Chondrocyte (in vitro differentiated cells): ENCODE data around the gene SIX3. TPM values are rescaled to one million over a fixed set of nuclear protein-coding genes. Genes with fewer than 3 reads are reported as not detected.

ENCODE experiments used
- DNase-seq: peaks from one replicate; pipeline ENCODE4 v3.0.0; 2021; ENCODE audit warnings: mixed read lengths, low spot score
- H3K27ac Mint-ChIP-seq: one replicate; pipeline ENCODE4 v1.8.0; 2021; ENCODE audit warnings: mild to moderate bottlenecking, moderate library complexity, mixed read lengths; ENCODE audit not compliant: unreplicated experiment
- H3K27me3 Mint-ChIP-seq: 2 replicates; pipeline ENCODE4 v1.8.0; 2021; ENCODE audit warnings: low read depth, mixed read lengths
- H3K36me3 Mint-ChIP-seq: 2 replicates; pipeline ENCODE4 v1.8.0; 2021; ENCODE audit warnings: low read depth, mixed read lengths
- H3K4me1 Mint-ChIP-seq: 2 replicates; pipeline ENCODE4 v1.8.0; 2021; ENCODE audit warnings: low read depth, mild to moderate bottlenecking, mixed read lengths
- H3K4me3 Mint-ChIP-seq: one replicate; pipeline ENCODE4 v1.8.0; 2021; ENCODE audit warnings: mild to moderate bottlenecking, moderate library complexity, mixed read lengths; ENCODE audit not compliant: unreplicated experiment
- H3K9me3 Mint-ChIP-seq: 2 replicates; pipeline ENCODE4 v1.8.0; 2021; ENCODE audit warnings: low read depth, mixed read lengths
- total RNA-seq: library from RNA; stranded (reverse); gene quantifications from 3 replicates; pipeline ENCODE4 v1.2.1, GENCODE V29; 2021
- TF ChIP-seq, protein P1 (sequence below): fragments of 200-600 bp; sonication (generic); IDR thresholded peaks from 2 replicates; pipeline ENCODE4 v1.5.0; 2021; ENCODE audit warnings: antibody characterized with exemption, mild to moderate bottlenecking, moderate library complexity

SIX3 gene
- total RNA-seq, 1 donor from 2014 or later: not detected

GRCh38 chr2:44948565-44949328 lies 7.2 kb downstream of the SIX3 start:
- Mint-ChIP-seq H3K4me3 (peak overlapping the region; percentile 19), H3K36me3 (no peaks in the 10 kb centered on the region), H3K27ac (peak overlapping the region; percentile 41), H3K27me3 (peaks cover 58% of the 10 kb centered on the region), H3K9me3 (no peaks in the 10 kb centered on the region), H3K4me1 (peaks cover 24% of the 10 kb centered on the region)
- peak; percentile 65 for DNase-seq
- TF ChIP-seq, protein P1, sequence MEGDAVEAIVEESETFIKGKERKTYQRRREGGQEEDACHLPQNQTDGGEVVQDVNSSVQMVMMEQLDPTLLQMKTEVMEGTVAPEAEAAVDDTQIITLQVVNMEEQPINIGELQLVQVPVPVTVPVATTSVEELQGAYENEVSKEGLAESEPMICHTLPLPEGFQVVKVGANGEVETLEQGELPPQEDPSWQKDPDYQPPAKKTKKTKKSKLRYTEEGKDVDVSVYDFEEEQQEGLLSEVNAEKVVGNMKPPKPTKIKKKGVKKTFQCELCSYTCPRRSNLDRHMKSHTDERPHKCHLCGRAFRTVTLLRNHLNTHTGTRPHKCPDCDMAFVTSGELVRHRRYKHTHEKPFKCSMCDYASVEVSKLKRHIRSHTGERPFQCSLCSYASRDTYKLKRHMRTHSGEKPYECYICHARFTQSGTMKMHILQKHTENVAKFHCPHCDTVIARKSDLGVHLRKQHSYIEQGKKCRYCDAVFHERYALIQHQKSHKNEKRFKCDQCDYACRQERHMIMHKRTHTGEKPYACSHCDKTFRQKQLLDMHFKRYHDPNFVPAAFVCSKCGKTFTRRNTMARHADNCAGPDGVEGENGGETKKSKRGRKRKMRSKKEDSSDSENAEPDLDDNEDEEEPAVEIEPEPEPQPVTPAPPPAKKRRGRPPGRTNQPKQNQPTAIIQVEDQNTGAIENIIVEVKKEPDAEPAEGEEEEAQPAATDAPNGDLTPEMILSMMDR: no peak

DNA sequence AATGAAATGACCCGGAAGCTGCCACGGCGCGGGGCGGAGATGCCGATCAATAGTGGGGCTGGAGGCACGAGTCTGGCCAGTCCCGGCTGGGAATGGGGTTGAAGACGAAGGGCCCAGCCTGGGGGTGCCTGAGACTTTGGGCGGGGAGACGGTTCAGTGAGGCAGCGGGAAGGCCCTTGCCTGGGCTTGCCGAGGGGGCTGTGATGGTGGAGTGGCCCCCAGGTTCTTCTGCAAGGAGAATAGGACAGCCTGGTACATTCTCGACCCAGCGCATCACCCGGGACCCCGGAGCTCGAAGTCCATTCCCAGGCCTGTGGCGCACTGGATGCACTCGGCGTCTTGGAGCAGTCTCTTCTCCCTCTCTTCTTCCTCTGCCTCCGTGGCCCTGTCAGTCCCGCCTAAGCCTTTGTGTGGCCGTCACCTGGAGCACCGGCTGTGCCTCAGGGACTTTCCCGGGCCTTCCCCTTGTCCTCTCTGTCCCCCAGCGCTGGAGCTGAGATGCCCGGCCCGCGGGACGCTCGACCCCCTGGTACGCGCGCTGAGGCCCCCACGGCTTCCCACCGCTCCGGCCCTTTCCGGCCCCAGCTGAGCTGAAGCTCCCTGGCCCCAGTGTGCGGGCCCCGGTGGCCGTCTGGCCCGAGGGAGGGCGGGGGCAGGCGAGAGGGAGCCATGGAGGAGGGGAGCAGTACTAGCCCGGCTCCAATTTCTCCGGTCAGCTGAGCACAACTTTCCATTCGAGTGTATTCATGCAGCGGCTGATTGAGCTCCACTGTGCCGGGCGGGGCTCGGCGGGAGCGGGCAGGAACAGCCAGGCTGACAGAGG lies 8.0 kb downstream of the SIX3 start:
- TF ChIP-seq, protein P1: no peak
- Mint-ChIP-seq H3K4me1 (peaks cover 23% of the 10 kb centered on the region), H3K9me3 (no peaks in the 10 kb centered on the region), H3K27me3 (peaks cover 61% of the 10 kb centered on the region), H3K36me3 (no peaks in the 10 kb centered on the region), H3K27ac (peak overlapping the region; percentile 41), H3K4me3 (peak overlapping the region; percentile 19)
- DNase-seq: peak; percentile 77

- H3K9me3 Mint-ChIP-seq: no peaks in the 10 kb centered on the region
- peaks cover 23% of the 10 kb centered on the region for H3K4me1 Mint-ChIP-seq
- H3K4me3 Mint-ChIP-seq: no peak overlapping the region
- peaks cover 59% of the 10 kb centered on the region for H3K27me3 Mint-ChIP-seq
- no peaks in the 10 kb centered on the region for H3K36me3 Mint-ChIP-seq
- peak; percentile 17 for DNase-seq
- TF ChIP-seq, protein P1: no peak
- H3K27ac Mint-ChIP-seq: no peak overlapping the region
Measured at GRCh38 chr2:44950646-44951045, 9.1 kb downstream of the SIX3 start.

DNA sequence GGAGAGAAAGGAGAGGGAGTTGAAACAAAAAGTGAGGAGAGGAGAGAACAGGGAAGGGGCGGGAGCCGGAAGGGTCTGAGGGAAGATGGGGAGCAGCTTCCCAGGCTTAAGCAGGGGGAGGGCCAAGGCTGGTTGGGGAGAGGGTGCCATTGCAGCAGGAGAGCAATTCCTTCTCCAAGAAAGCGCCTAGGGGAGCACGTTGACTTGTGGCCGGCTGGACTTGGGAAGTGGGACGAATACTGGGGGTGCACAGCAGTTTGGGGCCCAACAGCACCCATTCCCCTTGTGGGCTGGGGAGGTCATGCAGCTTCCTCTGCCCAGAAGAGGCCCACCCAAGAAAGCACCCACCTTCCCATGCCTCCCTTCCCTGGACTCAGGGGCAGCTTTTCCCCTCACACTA lies 9.6 kb downstream of the SIX3 start:
- no peaks in the 10 kb centered on the region for H3K9me3 Mint-ChIP-seq
- peaks cover 25% of the 10 kb centered on the region for H3K4me1 Mint-ChIP-seq
- H3K27me3 Mint-ChIP-seq: peaks cover 57% of the 10 kb centered on the region
- H3K36me3 Mint-ChIP-seq: no peaks in the 10 kb centered on the region
- TF ChIP-seq, protein P1: no peak
- no peak for DNase-seq
- H3K27ac Mint-ChIP-seq: no peak overlapping the region
- H3K4me3 Mint-ChIP-seq: no peak overlapping the region

- TF ChIP-seq, protein P1: no peak
- DNase-seq: no peak
- H3K27ac Mint-ChIP-seq: no peak overlapping the region
- peaks cover 59% of the 10 kb centered on the region for H3K27me3 Mint-ChIP-seq
- no peaks in the 10 kb centered on the region for H3K36me3 Mint-ChIP-seq
- no peaks in the 10 kb centered on the region for H3K9me3 Mint-ChIP-seq
- peaks cover 25% of the 10 kb centered on the region for H3K4me1 Mint-ChIP-seq
- peak overlapping the region; percentile 33 for H3K4me3 Mint-ChIP-seq
Measured at GRCh38 chr2:44951714-44952113, 10.2 kb downstream of the SIX3 start.
